ENCODE measurements around the gene PACRG.

PACRG gene

DNA sequence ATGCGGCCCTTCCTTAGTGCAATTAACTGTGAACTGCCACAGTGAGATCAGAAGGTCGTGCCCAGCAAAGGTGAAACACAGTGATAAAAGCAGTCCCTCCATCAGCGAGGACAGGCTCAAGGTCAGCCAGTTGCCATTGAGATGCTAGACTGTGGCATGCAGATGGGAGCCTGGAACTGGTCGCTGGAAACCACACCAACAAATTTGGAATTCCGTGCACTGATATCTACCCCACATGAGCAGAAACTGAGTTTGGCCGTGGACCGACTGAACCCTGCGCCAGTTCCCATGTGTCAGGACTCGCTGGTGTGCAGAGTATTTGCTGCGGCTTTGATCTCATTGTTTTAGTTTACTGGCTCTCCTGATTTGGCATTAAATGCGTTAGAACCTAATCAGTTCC, 561.1 kb downstream of the PACRG start:
- no peak for DNase-seq (ENCODE audit: low spot score)

DNA sequence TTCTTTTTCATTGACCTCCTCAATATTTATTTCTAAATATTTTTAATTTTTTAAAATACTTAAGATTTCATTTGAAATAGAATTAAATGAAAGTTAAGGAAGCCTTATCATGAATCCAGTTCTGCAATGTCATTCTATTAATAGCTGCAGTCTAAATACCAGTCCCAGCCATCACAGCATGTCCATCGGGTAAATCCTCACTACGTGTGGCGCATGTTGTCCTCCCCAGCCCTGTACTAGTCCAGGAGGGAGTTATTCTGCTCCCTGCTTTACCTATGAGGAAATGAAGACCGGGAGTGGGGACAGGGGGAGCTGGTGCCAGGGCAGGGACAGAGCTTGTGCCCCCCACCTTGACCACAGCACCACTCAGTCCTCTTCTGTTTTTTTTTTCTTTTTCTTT, 561.7 kb downstream of the PACRG start:
- DNase-seq (ENCODE audit: low spot score), result no peak

DNA sequence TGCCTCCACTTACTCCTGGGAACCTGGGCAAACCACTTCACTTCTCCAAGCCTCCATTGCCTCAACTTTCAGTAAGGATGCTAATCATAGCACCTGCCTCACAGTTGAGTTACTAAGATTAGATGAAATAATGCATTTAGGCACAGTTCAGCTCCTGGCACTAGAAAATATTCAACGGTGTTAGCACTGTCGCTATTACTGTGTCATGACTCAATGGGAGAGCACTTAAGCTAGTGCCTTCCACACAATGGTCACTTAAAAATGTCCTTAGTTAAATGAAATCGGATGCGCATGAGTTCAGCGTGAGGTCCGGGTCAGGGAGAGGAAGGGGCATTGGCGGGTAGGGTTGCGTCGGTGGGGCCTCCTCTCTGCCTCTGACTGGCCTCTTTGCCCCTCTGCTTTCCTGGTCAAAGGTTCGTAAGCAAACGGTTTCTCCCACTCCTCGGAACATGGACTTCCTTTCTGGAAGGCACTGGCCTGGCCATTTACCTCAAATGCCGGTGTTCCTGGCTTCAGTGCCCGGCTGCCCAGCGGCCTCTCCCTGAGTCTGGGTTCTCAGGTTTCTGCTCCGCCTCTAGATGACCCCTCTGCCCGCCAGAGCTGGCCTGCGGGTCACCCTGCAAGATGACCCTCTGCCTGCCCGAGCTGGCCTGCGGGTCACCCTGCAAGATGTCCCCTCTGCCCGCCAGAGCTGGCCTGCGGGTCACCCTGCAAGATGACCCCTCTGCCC, 562.9 kb downstream of the PACRG start:
- DNase-seq (ENCODE audit: low spot score), result no peak

DNA sequence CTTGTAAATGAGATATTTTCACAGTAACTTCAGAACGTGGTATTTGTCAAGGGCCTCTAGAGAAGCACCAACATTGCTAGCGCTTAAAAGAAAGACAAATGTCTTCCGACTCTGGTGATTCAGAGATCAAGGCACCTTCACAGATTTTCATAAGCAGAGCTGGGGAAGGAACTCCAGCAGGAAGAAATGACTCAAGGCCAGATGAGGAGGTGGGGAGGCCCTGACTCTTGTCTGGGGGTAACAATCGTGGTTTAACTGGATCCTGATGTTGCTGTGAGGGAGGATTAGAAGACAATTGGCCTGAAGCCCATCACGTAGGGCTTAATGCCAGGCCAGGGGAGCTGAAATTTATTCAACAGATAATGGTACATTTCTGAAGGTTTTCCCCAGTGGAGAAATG, 563.8 kb downstream of the PACRG start:
- no peak for DNase-seq (ENCODE audit: low spot score)

DNA sequence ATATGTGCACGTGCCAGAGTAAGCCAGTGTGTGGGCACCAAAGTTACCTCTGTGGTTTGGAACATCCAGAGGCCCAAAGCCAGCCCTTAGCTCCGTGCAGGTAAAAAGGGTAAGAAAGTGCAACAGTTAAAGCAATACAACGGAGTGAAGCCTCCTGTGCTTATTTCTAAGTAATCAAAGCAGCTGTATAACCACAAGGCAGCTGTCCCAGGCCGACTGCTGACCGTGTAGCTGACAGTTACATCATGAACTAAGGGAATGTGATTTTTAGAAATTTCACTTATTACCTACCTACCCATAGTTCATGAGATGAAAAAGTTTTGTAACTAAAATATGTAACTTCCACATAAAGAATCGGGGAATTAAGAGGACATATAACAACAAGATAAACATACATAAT, 565.5 kb downstream of the PACRG start:
- DNase-seq (ENCODE audit: low spot score), result no peak

DNA sequence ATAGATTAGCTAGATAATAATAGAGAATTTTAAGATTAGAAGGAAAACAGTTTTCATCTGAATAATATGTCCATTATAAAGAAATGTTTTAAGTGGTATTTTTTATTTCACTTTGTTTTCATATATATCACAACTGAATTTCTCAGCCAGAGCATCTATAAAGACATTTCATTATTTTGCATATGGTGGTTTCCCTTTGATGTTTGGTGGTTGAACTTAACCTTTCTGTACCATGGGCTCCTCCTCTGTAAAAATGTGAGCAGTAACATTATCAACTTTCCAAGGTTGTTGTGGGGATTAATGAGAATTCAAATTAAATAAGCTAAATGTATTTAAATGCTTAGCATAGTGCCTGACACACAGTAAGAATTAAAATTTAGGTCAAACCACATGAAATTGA, 567.0 kb downstream of the PACRG start:
- DNase-seq (ENCODE audit: low spot score), result no peak

DNA sequence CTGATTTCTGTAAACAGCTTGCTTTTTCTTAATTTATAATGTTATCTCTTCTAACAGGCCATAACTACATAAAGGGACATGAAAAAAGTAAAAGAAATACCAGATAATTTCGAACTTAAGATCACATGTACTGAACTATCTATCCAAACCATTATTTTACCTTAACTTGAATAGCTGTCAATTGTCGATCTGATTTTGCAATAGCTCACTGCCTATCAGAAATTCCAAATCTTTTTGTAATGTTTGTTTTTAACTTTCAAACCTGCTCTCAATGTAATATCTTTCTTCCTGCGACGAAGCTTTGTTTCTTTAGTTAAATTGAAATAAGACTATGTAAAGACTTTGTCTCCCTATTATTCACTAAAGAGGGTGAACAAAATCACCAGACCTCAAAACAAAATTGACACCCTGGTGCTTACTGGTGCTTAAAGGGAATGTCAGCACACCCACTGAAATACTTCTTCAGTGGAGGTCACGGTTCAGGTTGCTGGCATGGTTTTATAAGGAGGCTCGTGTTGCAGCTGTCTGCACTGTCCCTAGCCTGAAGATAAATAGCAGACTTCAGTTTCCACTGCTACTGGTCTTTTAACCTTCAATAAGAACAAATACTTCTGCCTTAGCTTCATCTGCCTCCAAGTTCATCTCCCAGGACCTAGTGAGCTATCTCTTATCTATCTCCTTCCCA, 569.2 kb downstream of the PACRG start:
- DNase-seq (ENCODE audit: low spot score), result no peak

DNA sequence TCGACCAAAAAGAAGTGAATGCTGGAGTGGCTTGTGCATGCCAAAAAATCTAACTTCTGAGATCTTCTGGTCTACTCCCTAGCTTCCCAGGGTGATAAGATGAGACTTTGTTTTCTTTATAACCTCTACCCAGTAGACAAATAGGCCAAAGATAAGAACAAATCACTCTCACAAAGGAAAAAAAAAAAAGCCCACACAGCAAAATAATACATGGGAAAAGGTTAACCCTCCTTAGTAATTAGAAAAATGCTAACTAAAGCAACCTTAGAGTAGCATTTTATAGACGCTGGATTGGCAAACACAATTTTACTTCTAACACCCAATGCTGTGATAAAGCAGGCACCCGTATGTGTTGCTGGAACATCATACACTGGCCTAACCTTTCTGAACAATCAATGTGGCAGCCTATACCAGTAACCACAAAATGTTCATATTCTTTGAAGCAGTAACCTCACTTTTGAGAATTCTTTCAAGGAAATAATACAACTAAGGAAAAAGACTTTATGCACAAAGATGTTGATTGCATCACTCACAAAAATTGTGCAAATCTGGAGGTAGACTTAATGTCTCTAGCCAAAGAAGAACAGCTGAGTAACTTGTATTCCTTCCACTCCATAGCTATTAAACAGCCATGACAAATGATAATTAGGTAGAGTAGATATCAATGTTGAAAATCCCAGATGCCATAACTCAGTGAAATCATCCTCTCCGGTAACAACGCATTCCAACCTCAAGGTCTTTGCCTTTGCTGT, 570.5 kb downstream of the PACRG start:
- DNase-seq (ENCODE audit: low spot score), result no peak

DNA sequence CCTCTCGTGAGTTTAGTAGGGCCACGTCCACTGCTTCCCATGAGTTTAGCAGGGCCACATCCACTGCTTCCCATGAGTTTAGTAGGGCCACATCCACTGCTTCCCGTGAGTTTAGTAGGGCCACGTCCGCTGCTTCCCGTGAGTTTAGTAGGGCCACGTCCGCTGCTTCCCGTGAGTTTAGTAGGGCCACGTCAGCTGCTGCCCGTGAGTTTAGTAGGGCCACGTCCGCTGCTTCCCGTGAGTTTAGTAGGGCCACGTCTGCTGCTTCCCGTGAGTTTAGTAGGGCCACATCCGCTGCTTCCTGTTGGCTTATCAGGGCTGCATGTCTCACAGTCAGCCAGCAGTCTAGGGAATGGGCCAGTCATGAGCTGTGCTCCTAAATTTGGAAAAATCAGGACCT, 573.1 kb downstream of the PACRG start:
- DNase-seq (ENCODE audit: low spot score), result no peak

DNA sequence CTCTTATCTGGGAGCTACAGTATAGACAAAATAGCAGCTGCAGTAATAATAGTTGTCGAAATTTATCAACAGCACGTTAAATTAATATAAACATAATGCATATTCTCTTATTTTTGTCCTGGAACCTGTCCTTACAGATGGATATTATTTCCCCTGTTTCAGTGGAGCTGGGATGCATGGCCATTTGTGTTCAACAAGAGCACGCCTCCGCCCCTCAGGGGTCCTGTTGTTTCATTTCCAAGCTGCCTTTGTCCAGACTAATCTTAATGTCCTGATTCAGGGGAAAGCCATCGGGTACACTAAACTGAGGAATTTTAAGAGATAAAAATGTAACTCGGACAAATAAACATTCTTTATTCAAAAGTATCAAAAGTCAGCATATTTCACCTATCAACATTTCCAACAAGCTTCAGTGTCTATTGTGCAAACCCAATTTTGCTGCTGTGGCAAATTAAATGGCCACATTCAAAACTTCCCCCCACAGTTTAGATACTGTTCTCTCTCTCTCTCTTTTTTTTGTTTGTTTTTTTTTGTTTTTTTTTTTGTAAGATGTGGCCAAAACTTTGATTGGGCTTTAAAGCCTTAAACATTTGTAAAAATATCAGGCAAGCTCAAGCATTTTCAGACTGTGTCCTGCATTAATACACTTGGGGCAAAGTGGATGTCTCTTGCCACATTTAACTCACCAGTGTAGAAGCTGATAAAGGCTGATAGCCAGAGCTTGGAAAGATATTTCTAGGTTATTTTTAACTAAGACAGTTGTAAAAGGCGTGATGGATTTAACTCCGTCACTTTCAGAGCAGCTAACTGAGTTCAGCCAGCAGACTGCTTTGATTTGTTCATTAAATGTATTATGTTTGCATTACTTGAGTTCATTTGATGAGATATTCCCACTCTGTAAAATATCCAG, 574.2 kb downstream of the PACRG start:
- DNase-seq (ENCODE audit: low spot score), result no peak

DNA sequence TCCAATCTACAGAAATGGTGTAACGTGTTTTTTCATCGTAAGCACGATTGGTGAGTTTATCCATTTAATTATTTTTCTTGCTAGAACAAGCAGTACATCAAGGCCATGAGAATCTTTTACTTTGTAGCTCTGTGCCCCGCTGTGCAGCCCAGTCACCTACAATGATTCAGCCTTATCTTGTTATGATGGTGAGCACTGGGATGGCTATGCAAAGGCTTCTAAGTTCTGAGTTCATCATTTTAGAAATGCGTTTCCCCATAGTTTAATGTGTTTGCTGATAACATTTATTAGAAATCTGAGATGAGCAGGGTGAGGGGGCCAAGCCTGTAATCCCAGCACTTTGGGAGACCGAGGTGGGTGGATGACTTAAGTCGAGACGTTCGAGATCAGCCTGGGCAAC, 575.0 kb downstream of the PACRG start:
- no peak for DNase-seq (ENCODE audit: low spot score)

DNA sequence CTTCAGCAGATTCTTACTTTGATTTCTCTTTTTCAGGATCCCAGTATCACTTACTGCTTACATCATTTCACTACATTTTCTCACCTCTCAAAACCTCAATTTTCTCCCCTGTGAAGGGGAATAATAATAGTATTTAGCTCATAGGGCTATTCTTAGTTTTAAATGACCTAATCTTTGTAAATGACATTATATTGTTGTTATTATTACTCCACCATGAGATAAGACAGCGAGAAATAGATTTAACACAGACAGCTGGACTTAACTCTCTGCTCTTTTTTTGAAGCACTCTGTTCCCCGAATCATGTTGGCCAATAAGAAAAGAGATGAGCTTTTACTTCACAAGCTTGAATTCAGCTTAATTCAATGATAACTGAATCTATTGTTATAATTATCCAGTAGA, 578.2 kb downstream of the PACRG start:
- no peak for DNase-seq (ENCODE audit: low spot score)

DNA sequence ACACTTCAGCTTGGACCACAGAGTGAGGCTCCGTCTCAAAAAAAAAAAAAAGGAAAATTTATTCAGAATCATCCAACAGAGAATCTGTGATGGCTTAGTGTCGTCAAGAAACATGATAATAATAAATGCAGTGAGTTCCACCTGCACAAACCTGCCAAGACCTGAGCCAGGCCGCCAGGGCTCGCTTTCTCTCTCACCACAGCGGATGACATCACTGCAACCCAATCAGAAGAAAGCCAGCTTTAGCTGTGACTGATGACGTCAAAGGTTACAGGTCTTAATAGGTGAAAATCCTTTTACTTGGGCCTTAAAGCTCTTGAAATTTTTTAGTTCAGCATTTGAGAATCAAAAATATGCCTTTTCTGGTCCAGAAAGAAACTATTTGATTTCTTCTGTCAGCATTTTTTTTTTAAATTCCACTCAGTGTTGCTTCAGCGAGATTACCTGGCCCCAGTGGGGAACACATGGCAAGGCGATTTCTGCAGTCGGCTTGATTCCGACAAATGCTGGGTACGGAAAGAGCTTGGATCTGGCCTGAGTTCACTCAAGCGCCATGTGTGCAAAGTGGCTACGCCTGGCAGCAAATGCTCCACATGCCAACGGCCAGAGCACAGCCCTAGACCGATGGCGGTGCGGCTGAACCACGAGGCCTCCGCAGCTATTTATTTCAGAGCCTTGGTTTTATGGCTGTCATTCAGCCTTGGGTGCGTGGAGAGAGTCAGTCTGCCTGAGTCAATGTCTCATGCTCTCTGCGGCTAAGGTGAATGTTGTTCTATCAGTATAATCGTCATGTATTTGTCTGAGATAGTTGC, 581.1 kb downstream of the PACRG start:
- DNase-seq (ENCODE audit: low spot score), result no peak

DNA sequence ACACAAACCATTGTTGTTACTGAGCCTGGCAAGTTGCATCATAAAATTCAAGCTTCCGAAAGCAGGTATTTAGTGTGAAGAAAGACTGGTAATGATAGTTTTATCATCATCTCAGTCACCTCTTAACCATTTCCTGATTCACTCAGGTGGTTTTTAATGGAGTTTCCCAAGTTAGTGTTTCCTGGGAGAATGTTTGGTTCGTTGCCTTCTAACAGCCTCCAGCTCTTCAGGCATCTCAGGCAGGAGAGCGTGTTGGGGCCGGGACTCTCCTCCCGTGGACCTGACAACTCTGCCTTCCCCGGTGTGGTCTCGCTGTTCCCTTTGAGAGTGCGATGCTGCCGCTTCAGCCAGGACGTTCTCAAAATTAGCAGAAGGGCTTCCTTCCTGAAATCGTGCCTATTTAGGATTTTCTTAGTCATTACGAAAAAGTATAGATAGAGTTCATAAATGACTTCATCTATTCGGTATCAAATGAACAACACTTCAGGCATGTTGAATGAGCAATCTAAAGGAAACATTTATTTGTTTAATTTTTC, 581.8 kb downstream of the PACRG start:
- DNase-seq (ENCODE audit: low spot score), result no peak

DNA sequence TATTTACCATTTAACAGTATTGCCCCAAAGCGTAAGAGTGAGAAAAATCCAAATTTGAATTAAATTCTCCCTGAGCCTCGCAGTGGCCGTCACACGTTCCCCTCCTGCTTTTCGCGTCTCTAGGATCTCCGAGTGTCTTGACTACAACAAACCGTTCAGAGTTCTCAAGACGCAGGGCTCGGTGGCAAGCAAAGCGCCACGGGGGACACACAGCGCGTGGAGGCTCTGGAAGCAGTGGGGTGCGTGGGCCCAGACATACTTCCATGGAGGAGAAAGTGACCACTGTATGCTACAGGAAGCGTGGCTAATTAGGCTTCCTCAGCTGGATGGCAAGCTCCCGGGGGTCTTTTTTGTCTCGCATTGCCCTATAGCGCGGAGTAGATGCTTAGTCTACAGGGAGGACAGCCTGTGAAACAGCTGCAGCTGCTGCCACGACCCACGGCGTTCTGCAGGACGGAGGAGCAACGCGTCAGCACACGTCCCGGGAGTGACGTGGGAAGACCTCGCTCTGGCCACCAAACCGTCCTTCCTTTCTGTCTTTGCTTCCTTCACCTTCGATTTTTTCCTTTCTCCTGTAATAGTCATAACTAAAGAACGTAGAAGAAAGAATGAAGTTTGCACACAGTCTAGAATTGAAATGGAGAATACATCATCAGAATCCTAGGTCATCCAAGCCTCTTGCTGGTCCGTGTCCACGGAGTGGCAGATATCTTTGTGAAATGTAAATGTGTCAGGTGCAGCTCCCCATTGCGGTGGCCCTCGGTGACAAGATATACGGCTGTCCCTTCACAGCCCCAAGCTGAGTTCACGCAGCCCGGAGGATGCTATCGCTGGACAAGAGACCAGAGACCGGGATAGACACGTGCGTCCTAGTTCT, 582.6 kb downstream of the PACRG start:
- no peak for DNase-seq (ENCODE audit: low spot score)

DNA sequence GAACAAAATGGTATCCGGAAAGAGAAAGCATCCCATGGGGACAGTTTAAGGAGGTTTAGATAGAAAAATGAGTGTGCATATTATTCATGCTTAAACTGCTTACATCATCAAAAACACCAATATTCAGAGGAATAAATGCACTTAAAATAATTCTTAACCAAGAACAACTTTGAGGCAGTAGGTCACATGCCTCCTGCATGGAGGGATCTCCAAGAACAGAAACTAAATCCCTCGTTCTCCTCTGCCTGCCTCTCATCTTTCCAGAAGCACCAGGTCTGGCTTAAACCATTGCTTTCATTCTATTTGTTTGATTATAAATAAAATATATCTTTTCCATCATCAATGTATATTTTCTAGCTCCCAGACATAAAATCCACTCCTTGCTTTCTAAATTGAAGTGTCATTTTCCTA, 583.2 kb downstream of the PACRG start:
- no peak for DNase-seq (ENCODE audit: low spot score)

DNA sequence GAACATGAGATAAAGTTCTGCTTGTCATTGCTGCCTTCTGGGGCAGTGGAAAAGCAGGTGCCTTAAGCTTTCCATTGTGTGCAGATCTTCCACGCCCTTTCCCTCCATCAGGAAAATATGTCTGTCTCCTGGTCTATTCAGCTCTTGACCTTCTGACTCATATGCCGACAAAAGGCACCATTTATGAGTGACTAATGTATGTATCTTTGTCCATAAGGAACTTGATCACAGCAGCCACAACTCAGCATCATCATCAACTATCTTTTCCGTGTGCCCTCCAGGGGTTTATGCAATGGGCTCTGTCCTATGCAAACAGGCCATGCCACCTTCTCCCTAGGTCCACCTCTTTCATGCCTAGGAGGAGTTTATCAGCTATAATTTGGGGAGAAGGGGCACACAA, 584.1 kb downstream of the PACRG start:
- no peak for DNase-seq (ENCODE audit: low spot score)

DNA sequence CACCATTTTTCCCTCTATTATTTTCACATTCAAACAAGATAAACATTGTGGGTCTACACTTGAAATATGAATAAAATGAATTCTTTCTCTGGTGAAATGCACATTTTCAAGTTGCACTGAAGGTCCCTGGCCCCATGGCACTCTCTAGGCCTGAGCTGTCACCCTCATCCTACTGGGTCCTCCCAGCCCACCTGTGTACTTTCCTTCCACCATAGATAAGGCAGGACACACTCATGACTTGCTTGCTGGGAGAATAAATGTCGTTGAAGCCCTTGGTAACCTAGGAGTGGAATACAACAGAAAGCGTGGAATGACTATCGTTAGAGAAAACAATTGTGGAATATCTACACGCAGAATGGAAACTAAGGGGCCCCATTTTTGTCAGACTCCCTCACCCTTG, 585.8 kb downstream of the PACRG start:
- DNase-seq (ENCODE audit: low spot score), result no peak

DNA sequence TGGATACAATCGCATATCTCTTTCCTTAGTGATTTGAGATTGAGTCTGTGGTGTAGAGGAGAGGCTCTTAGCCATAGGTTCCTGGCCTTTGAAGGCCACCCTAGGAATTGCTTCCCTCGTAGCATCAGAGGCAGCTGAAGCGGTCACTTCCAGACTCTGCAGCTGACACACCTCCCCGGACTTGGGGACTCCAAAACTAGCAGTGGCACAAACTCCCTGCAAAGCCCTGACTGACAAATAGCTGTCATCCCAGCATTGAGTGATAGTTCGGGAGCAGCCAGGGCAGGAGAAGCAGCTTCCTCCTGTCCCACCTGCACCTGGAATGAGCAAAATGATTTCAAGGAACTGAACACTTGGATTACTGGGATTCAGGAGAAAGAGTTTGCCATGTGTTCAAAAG, 586.2 kb downstream of the PACRG start:
- no peak for DNase-seq (ENCODE audit: low spot score)

Data from AG08395 (cell line).